ENCODE data around the gene CALR3. TPM values are rescaled to one million over a fixed set of nuclear protein-coding genes. Genes with fewer than 3 reads are reported as not detected.

Gene CALR3
- total and polyA plus RNA-seq, 2 of the 8 experiments (the other 6 are each of a cell fraction or from before 2014, with no cell fraction given) = 0.11 to 0.32 TPM

GRCh38 chr19:16497837-16498236 is 1.9 kb upstream of the CALR3 start:
- H3K27ac ChIP-seq (ENCODE audit: low read depth, low read length) = no peak overlapping the region
- ChIA-PET CTCF (ENCODE audit: partially characterized antibody) (no interaction called here), POLR2A (ENCODE audit: partially characterized antibody) (interaction anchor here (0.6 kb wide), 1 partner anchor 69 kb away, joined by 3 read pairs; no protein-coding TSS in a partner anchor)
- no peak for FAIRE-seq
- no peak overlapping the region for H3K9ac ChIP-seq (replicated peaks in 1 of 4; ENCODE audit: extremely low read depth in 1 of 4, low read depth in 3 of 4, low read length in 3 of 4)
- no peak overlapping the region for H3K56ac ChIP-seq (replicated peaks; ENCODE audit: insufficient read length, low read depth, low read length)
- no peak overlapping the region for H4K8ac ChIP-seq (ENCODE audit: extremely low read depth, insufficient read depth, low read length)
- no peak overlapping the region for H4K5ac ChIP-seq (ENCODE audit: insufficient read length, low read depth, low read length)
- peaks cover 0 to 3% (median under 1%) of the 10 kb centered on the region in 4 experiments; a peak in 2 of 7 replicates for H3K4me1 ChIP-seq (replicated peaks in 1 of 4; ENCODE audit: control insufficient read depth in 3 of 4, insufficient read depth in 4 of 4, low read length in 3 of 4)
- no peak overlapping the region for H3K18ac ChIP-seq (ENCODE audit: extremely low read depth, low read length)
- no peak overlapping the region for H4K91ac ChIP-seq (replicated peaks; ENCODE audit: insufficient read length, low read length)
- H3K79me2 ChIP-seq (ENCODE audit: control insufficient read depth in 1 of 2, insufficient read depth in 2 of 2, low read length in 2 of 2) = 0 out of 4 replicates have a peak, but pooled peaks cover 0 to 3% of the 10 kb centered on the region in 2 experiments
- H2AK5ac ChIP-seq (ENCODE audit: low read depth, low read length) = no peak overlapping the region
- H2BK15ac ChIP-seq (ENCODE audit: low read length) = no peak overlapping the region
- no peaks in the 10 kb centered on the region for H3K27me3 ChIP-seq (replicated peaks in 1 of 4; ENCODE audit: control insufficient read depth in 3 of 4, extremely low read depth in 1 of 4, insufficient read depth in 3 of 4, low read length in 3 of 4)
- H3K4me3 ChIP-seq (ENCODE audit: extremely low read depth in 1 of 4, insufficient read depth in 2 of 4, low read depth in 3 of 4, low read length in 4 of 4) = no peak overlapping the region
- no peaks in the 10 kb centered on the region for H3K79me1 ChIP-seq (ENCODE audit: low read depth, low read length)
- no peaks in the 10 kb centered on the region for H4K20me1 ChIP-seq (replicated peaks in 1 of 2; ENCODE audit: control insufficient read depth in 1 of 2, insufficient read depth in 2 of 2, low read length in 2 of 2)
- H2BK20ac ChIP-seq (ENCODE audit: low read length) = no peak overlapping the region
- H3K14ac ChIP-seq (ENCODE audit: insufficient read length) = no peak overlapping the region
- H3K36me3 ChIP-seq (ENCODE audit: control insufficient read depth in 2 of 4, insufficient read depth in 4 of 4, low read length in 3 of 4) = 0 out of 8 replicates have a peak, but pooled peaks cover 0 to 3% (median 0%) of the 10 kb centered on the region in 4 experiments
- H3K23ac ChIP-seq (ENCODE audit: insufficient read length) = no peak overlapping the region
- no peaks in the 10 kb centered on the region; the same call in 1 of the 2 replicates for H3K23me2 ChIP-seq (ENCODE audit: low read depth, low read length)
- H2BK120ac ChIP-seq (replicated peaks; ENCODE audit: low read depth, low read length) = no peak overlapping the region
- no peak overlapping the region for H3K4me2 ChIP-seq (ENCODE audit: insufficient read depth in 1 of 2, low read depth in 2 of 2, low read length in 2 of 2)
- H2AFZ ChIP-seq (ENCODE audit: low read length) = no peak overlapping the region
- no peak for DNase-seq (ENCODE audit: low read depth in 1 of 2, low spot score in 2 of 2)
- no peaks in the 10 kb centered on the region for H3K9me3 ChIP-seq (ENCODE audit: insufficient read depth in 2 of 2, low read depth in 1 of 2, low read length in 1 of 2)
- H2BK5ac ChIP-seq (ENCODE audit: low read depth, low read length) = no peak overlapping the region
- H3K4ac ChIP-seq (replicated peaks; ENCODE audit: insufficient read length, low read depth, low read length) = no peak overlapping the region
- H2BK12ac ChIP-seq (ENCODE audit: low read depth, low read length) = no peak overlapping the region
- WGBS, 2 experiments (ENCODE audit: extremely low coverage in 1 of 2, insufficient coverage in 1 of 2, insufficient read length in 1 of 2, insufficient replicate concordance in 2 of 2, low coverage in 1 of 2, low lambda C conversion rate in 2 of 2, missing lambda C conversion rate in 1 of 2) = 94% methylated on average over 6 of the region's 6 CpGs; no CpG with 5 or more reads in 1 of the 2 experiments
- no peak for TF ChIP-seq CEBPB (IDR thresholded peaks at IDR 0.05; ENCODE audit: low read depth, low read length)
- no peak for TF ChIP-seq BCL11A (IDR thresholded peaks at IDR 0.05; ENCODE audit: low read depth in 2 of 2, low read length in 2 of 2)
- no peak for TF ChIP-seq KDM5A (IDR thresholded peaks at IDR 0.05; ENCODE audit: low read length)
- TF ChIP-seq SIN3A (conservative IDR thresholded peaks at IDR 0.05 in 1 of 2, IDR thresholded peaks at IDR 0.05 in 1 of 2; ENCODE audit: low read depth in 1 of 2, low read length in 2 of 2) = no peak
- TF ChIP-seq CHD1 (IDR thresholded peaks at IDR 0.05; ENCODE audit: low read depth, low read length) = no peak
- TF ChIP-seq KDM4A (IDR thresholded peaks at IDR 0.05; ENCODE audit: low read depth, low read length, severe bottlenecking) = no peak
- TF ChIP-seq RAD21 (IDR thresholded peaks at IDR 0.05 in 1 of 2, conservative IDR thresholded peaks at IDR 0.05 in 1 of 2; ENCODE audit: low read depth in 2 of 2, low read length in 2 of 2) = no peak
- TF ChIP-seq BRCA1 (IDR thresholded peaks at IDR 0.05; ENCODE audit: low read depth, low read length) = no peak
- no peak for TF ChIP-seq EP300 (IDR thresholded peaks at IDR 0.05; ENCODE audit: borderline replicate concordance in 1 of 2, low read depth in 2 of 2, low read length in 2 of 2)
- no peak for TF ChIP-seq SAP30 (IDR thresholded peaks at IDR 0.05; ENCODE audit: insufficient read depth, insufficient replicate concordance, low read length)
- no peak for TF ChIP-seq POLR2AphosphoS5 (IDR thresholded peaks at IDR 0.05; ENCODE audit: low read depth, low read length)
- no peak for TF ChIP-seq KDM1A (IDR thresholded peaks at IDR 0.05; ENCODE audit: borderline replicate concordance, low read length)
- TF ChIP-seq HDAC2 (IDR thresholded peaks at IDR 0.05; ENCODE audit: borderline replicate concordance in 1 of 2, low read depth in 2 of 2, low read length in 2 of 2) = no peak

Measured in H1 (cell line).